SU-DHL-6 (cell line): ENCODE results near the gene CABP7.

Experiments used
- CTCF ChIP-seq: fragments of 200-600 bp; sonication (generic); IDR thresholded peaks from one replicate; pipeline ENCODE4 v1.5.1; 2017; ENCODE audit warnings: antibody characterized with exemption, mild to moderate bottlenecking, low read length, moderate library complexity; ENCODE audit not compliant: insufficient read depth, poor library complexity, severe bottlenecking
- EZH2phosphoT487 ChIP-seq: fragments of 200-600 bp; sonication (generic), shearing (Covaris generic); conservative IDR thresholded peaks from 2 replicates; pipeline ENCODE4 v1.6.1; 2018; ENCODE audit warnings: mild to moderate bottlenecking, antibody characterized with exemption, low read length, moderate library complexity, mixed read lengths

DNA sequence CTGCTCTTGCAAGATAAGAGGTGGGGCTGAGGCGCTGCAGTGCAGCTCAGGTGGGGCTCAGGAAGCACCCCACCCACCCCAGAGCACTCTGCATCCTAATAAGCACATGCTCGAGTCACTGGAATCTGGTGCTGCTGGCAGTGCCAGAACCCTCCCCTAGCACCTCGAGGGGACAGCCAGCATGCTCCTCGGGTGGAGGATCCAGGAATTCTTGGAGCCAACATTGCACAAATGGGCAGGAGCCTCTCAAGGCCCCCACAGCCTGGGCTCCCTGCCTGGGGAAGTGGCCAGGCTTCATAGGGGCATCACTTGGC is 27.5 kb upstream of the CABP7 start:
- no peak for TF ChIP-seq CTCF
- no peak for TF ChIP-seq EZH2phosphoT487
